Erythroblast (primary cell): ENCODE measurements around the gene PGF.

Experiments
- DNase-seq, 2 experiments: peaks; one replicate each; lab custom pipeline; 2025; lab: John Stamatoyannopoulos, UW
- GATA1 ChIP-seq: IDR thresholded peaks from 2 replicates; pipeline ENCODE4 v1.6.1; 2011; ENCODE audit warnings: low read depth, mild to moderate bottlenecking, control low read depth, low read length, moderate library complexity
- POLR2A ChIP-seq: IDR thresholded peaks from 2 replicates; pipeline ENCODE4 v1.6.1; 2011; ENCODE audit warnings: mild to moderate bottlenecking, low read length

Gene PGF

GRCh38 chr14:74909911-74910310 lies 45.5 kb downstream of the PGF start:
- DNase-seq, result no peak
- TF ChIP-seq GATA1 (no peak), POLR2A (no peak)

GRCh38 chr14:74909501-74909900 lies 45.9 kb downstream of the PGF start:
- no peak for DNase-seq
- TF ChIP-seq GATA1 (no peak), POLR2A (no peak)

DNA sequence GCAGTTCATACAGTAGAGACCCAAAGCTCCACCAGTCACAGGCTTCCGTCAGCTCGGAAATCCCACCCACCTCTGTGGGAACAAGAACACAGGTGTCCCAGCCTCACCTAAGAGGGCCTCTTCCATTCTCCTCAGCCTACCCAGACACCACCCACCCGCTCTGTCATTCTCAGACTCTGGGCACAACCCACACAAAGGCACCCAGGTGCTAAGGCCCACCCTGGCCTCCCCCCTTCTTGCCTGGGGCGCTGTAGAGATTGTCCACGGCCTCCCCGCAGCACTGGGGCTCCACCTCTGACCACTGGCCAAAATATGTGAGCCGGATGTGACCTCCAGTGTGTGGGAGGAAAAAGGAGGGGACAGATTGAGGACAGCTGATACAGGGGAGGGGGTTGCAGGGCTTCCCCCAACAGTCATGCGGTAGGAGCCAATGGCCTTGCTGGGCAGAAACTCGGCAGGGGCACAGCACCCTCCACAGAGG lies 46.5 kb downstream of the PGF start:
- no peak for TF ChIP-seq POLR2A
- no peak for TF ChIP-seq GATA1
- no peak for DNase-seq

GRCh38 chr14:74907744-74908143 lies 47.7 kb downstream of the PGF start:
- no peak for DNase-seq
- TF ChIP-seq POLR2A (no peak), GATA1 (no peak)

DNA sequence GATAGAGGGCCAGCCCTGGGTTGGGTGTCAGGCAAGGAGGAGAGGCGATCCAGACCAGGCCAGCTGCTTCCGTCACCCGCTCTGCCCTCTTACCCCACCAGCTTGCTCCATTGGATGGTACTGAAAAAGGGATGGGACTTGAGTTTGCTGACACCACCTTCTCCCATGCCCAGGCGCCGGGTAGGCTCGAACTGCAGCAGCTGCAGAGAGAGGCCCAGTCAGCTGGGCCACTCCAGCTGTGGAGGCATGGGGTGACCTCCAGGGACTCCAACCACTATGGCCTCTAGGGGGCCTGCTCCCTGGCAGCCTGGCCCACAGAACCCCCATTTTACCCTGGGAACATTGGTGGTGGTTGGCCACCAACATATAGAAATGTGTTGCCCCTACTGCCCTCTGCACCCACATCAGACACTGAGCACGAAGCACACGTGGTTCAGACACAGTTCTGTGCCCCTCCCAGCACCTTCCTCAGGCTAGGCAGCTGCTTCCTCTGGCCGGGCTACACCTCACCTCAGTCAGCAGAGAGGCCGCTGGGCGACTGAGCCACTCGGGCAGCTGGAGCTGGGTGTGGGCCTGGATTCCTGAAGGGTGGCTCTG lies 48.4 kb downstream of the PGF start:
- DNase-seq, result peak in 1 of 2 experiments; percentile 32
- TF ChIP-seq GATA1, result no peak
- no peak for TF ChIP-seq POLR2A

DNA sequence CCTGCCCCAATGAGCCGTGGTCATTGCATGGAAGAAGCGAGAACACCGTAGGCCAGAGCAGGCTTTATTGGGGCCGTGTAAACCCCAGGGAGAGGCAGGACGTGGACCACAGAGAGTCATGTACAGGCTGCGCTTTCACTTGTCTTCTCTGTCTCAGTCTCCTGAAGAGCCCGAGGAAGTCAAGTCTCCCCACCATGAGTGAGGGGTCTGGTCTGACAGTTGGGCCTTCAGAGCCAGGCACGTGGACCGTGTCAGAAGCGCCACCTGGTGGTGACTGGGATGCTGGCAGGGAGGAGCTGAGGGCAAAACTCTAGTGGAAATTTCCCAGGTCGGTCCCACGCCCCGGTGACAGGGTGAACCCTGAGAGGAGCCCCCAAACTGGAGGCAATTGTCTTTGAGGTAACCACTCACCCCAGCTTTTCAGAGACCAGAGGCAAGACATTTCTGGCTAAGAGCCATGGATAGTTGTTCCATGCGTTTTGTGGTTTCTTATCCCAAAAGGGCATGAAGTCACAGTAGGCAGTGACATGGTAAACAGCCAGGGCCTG lies 49.7 kb downstream of the PGF start:
- peak; percentile 70 to 85 for DNase-seq
- peak; percentile 27 for TF ChIP-seq POLR2A
- no peak for TF ChIP-seq GATA1

DNA sequence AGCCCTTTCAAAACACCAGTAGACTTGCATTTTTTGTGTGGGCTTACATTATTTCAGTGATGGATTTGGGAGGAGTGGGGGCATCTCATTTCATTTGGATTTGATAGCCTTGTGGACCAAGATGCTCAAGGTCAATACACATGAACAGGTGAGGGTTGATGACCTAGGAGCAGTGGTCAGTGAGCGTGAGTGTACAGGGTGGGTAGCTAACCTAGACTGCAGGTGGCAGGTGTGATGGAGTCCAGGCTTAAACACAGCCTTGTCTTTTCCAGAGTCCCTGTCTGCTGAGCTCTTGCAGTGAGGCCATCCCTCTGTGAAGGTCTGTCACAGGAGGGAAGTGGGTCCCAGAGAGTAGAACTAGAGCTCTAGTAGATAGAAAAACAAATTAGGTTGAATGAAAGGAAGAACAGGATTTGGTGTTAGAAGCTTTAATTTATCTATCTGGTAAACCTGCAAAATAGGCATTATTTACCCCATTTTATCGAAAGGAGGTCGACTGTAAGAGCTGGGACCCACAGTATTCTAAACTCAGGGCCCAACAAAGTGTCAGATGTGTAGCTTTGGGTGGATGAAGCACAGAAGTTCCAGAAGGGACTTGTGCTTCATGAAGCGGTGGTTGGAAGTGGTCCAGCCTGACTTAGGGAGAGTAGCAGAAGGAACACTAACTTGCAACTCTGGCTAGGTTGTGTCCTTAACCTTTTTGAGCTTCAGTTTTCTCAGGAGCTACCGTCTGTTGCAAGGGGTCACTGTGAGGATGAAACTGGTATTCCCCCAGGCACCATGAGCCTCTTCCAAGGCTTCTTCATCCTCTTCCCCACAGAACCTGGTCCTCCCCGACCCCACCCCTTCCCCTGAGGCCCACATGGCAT lies 50.5 kb downstream of the PGF start:
- peak in 1 of 2 experiments; percentile 25 for DNase-seq

DNA sequence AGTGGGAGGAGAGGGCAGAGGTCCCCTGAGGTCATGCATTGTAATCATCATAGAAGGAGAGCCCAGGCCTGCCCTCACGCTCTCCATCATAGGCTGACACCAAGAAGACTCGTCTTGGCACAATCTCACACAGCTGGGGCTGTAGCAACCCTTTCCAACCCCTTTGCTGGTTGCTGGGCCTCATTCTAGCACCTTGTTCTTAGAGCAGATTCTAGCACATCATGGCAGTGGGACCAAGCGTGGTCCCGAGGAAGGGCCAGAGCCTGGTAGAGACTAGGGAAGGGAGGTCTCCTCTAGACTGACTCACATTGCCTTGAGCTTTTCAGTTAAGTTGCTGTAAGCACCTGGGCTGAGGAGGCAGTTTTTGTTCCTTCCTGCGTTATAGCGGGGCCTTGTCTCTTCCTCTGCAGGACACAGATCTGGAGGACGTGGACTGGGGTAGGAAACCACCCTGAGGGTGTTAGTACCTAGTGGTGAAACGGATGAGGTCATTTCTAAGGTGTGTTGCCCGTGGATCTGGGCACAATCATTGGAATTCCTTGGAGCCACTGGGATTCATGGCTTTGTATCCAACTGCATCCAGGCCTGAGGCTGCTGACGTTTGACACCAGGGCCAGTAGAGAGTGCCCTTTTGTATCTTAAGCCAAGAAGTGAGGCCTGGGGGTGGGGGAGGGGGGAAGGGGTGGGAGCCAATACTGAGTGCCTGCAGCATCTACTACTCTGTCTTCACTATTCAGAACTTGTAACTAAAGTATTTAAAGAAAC lies 52.3 kb downstream of the PGF start:
- no peak for TF ChIP-seq POLR2A
- no peak for TF ChIP-seq GATA1
- no peak for DNase-seq

More for the DNA sequence above, 50.5 kb downstream of the PGF start:
- TF ChIP-seq GATA1, result no peak

- DNase-seq, result no peak
- TF ChIP-seq POLR2A (no peak), GATA1 (no peak)
Measured at GRCh38 chr14:74898694-74899093, 56.7 kb downstream of the PGF start.

GRCh38 chr14:74898083-74898482 lies 57.3 kb downstream of the PGF start:
- no peak for DNase-seq

DNA sequence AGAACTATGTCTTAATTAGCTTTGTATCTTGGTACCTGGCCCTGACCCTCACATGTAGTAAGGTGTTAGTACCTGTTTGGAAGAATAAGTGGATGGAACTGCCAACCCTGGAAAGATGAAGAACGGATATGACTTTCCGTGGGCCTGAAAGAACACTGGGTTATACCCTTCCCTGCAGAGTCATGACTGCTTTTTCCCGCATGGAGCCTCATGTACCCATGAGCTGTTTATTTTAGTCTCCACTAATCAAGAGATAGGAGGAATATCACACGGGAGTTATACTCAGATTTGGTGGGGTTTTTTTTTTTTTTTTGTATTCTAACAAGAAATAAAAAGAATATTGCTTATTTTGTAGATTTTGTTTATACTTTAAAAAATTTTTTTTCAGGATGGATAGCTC lies 57.8 kb downstream of the PGF start:
- TF ChIP-seq GATA1 (no peak), POLR2A (no peak)
- DNase-seq, result no peak

More at GRCh38 chr14:74898083-74898482, 57.3 kb downstream of the PGF start:
- TF ChIP-seq GATA1 (no peak), POLR2A (no peak)

DNA sequence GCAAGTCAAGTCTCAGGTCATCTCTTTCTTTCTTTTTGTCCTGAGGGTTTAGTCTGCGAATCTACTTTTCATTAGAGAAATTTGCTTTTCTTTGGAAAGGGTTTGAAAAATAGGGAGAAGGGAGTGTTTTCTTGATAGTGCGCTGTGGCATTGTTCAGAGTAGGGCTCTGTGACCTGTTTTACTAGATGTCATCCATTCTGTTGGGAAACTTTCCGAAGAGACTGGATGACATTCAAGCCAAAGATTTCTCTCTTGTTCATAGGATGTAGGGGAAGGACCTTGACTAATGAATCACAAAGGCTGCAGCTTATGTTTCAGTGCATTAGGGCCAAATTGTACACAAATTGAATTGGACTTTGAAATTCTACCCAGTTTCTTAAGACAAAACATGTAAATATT lies 59.0 kb downstream of the PGF start:
- no peak for DNase-seq
- no peak for TF ChIP-seq GATA1

GRCh38 chr14:74893614-74894091 lies 61.7 kb downstream of the PGF start:
- TF ChIP-seq GATA1 (no peak), POLR2A (no peak)
- DNase-seq, result no peak
